Esophagus muscularis mucosa (tissue), 4 donors: ENCODE data around the gene MTOR. TPM values are rescaled to one million over a fixed set of nuclear protein-coding genes. Genes with fewer than 3 reads are reported as not detected.

Experiments
- DNase-seq: peaks from one replicate; pipeline ENCODE4 v3.0.0-alpha.2; 2017; ENCODE audit errors: extremely low spot score
- H3K27ac ChIP-seq, 4 donors: fragments of 200-600 bp; sonication (generic); replicated peaks in 1 of 4; 1 replicate in 3 of 4; 2 replicates in 1 of 4; pipeline ENCODE4 v1.5.1; 2016 to 2019; ENCODE audit warnings: mild to moderate bottlenecking in 1 of 4
- H3K27me3 ChIP-seq, 4 donors: fragments of 200-600 bp; sonication (generic); one replicate each; pipeline versions ENCODE4 v1.5.1 to v1.6.0; 2016 to 2019
- H3K36me3 ChIP-seq, 4 donors: fragments of 200-600 bp; sonication (generic); one replicate each; pipeline ENCODE4 v1.5.1; 2016 to 2019
- H3K4me1 ChIP-seq, 4 donors: fragments of 200-600 bp; sonication (generic); one replicate each; pipeline ENCODE4 v1.5.1; 2016 to 2019
- H3K4me3 ChIP-seq, 4 donors: fragments of 200-600 bp; sonication (generic); 1 replicate in 2 of 4; 2 replicates in 2 of 4; pipeline ENCODE4 v1.5.1; 2016 to 2019; ENCODE audit warnings: mild to moderate bottlenecking in 4 of 4, moderate library complexity in 1 of 4
- H3K9me3 ChIP-seq, 4 donors: fragments of 200-600 bp; sonication (generic); 1 replicate in 3 of 4; 2 replicates in 1 of 4; pipeline ENCODE4 v1.5.1; 2016 to 2019
- CTCF ChIP-seq, 3 experiments: fragments of 200-600 bp in 2 of 3; fragments of 450-650 bp in 1 of 3; sonication (generic) in 2 of 3; IDR thresholded peaks; one replicate each; pipeline ENCODE4 v1.5.1; 2017 to 2019; ENCODE audit warnings: antibody characterized with exemption in 3 of 3, mild to moderate bottlenecking in 2 of 3, moderate library complexity in 1 of 3
- EP300 ChIP-seq: sonication (generic); formaldehyde crosslinking; IDR thresholded peaks from one replicate; pipeline ENCODE4 v1.6.1; 2017; ENCODE audit warnings: antibody characterized with exemption
- POLR2A ChIP-seq: fragments of 450-650 bp; IDR thresholded peaks from one replicate; pipeline ENCODE4 v1.6.1; 2017; ENCODE audit warnings: antibody characterized with exemption, moderate library complexity, mild to moderate bottlenecking, low read depth
- POLR2AphosphoS5 ChIP-seq, 2 donors: sonication (generic); formaldehyde crosslinking; IDR thresholded peaks; one replicate each; pipeline ENCODE4 v1.6.1; 2017; ENCODE audit warnings: antibody characterized with exemption in 2 of 2
- WGBS: methylation state at CpG from one replicate; pipeline ENCODE4 v1.1.5; 2018; 5-methylcytosine and 5-hydroxymethylcytosine counted together
- intact Hi-C: fragments of 100-400 bp; cut with DNase I; formaldehyde crosslinking; loops from one replicate; pipeline ENCODE4 v1.15.1; 2023
- total RNA-seq, 4 donors: library from RNA; depleted of rRNA; stranded (reverse); fragments of >200 nt; gene quantifications; one replicate each; pipeline versions ENCODE4 v1.1.0 to v1.2.1, GENCODE V29; 2016

The MTOR gene
- total RNA-seq, 4 donors from 2014 or later = 33.6 to 51.1 (median 41.0) TPM

DNA sequence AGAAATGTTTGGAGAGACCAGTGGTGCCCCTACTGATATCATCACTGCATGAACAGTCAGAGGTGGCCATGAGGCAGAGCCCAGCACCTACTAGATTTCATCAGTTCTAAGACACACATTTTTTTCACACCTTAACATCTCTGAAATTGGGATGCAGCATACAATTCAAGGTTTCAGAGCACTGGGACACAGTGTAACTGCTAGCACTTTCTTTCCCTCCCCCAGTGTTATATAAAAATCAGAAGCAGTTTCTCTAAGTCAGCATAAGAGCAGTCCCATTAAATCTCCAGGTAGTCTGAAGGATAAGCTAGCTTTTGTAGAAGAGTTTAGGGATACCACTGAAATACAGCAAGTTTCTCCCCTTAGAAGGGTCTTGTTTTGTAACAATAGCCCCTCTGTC lies 83.2 kb downstream of the MTOR start:
- Histone ChIP-seq H3K27ac (no peak overlapping the region), H3K4me3 (no peak overlapping the region), H3K27me3 (no peaks in the 10 kb centered on the region), H3K36me3 (peaks cover 0 to 27% (median 17%) of the 10 kb centered on the region in 4 donors), H3K9me3 (no peaks in the 10 kb centered on the region), H3K4me1 (peaks cover 23 to 33% (median 28%) of the 10 kb centered on the region in 4 donors)
- no peak for DNase-seq
- TF ChIP-seq POLR2AphosphoS5 (IDR thresholded peaks at IDR 0.05) = no peak
- TF ChIP-seq CTCF (IDR thresholded peaks at IDR 0.05) = no peak
- TF ChIP-seq POLR2A = no peak
- no peak for TF ChIP-seq EP300
- intact Hi-C loops = no loop called here

DNA sequence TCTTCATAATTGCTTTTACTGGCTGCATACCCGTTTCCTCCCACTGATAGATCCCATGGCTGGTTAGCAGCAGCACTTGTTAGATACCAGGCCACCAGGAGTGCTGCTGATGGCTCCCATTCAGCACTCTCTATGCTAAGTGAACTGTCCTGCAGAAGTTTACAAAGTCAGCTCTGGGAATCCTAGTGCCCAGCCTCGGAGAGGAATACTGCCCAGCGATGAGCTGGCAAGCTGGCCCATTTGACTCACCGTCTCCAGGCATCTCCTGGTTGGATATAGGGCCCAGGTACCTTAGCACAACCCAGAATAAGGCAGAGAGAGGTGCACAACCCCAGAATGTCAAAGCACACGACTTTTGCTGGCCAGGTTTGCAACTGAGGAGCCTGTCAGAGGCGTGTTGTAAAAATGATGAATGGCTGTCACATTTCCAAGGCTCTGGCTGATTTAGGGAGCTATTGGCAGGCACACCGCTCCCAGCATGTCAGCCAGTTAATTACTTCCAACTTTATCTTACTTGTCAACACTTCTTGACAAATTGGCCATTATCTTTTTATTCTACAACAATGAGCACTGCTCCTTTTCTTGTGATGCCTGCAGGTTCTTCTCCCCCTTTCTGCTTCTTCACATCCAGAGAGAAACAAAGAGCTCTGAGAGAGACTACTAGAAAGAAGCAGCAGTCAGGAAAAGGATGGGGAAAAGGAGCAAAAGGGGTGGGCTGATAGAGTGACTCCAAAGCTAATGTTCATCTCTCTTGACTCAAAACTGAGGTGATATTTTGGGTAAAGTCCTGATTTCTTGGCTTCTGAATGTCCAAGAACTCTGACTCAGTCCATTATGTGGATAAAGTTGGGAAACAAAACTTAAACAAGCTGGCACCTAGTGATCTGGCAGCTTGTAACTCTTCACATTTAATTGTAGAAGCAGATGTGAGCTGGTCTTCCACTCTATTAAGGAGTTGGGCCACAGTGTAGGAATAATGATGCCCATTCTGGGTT lies 84.0 kb downstream of the MTOR start:
- DNase-seq = no peak
- Histone ChIP-seq H3K27me3 (no peaks in the 10 kb centered on the region), H3K9me3 (no peaks in the 10 kb centered on the region), H3K4me3 (no peak overlapping the region), H3K4me1 (peaks cover 23 to 34% (median 29%) of the 10 kb centered on the region in 4 donors), H3K36me3 (peaks cover 0 to 26% (median 15%) of the 10 kb centered on the region in 4 donors), H3K27ac (peak overlapping the region in 1 of 4 donors; percentile 19)
- intact Hi-C loops = no loop called here
- 57% methylated on average over 7 of the region's 7 CpGs for WGBS
- TF ChIP-seq POLR2A (no peak), CTCF (IDR thresholded peaks at IDR 0.05) (no peak), EP300 (no peak), POLR2AphosphoS5 (IDR thresholded peaks at IDR 0.05) (no peak)

GRCh38 chr1:11176081-11176706 lies 86.2 kb downstream of the MTOR start:
- Histone ChIP-seq H3K36me3 (peaks cover 0 to 17% (median 11%) of the 10 kb centered on the region in 4 donors), H3K4me1 (peaks cover 23 to 34% (median 29%) of the 10 kb centered on the region in 4 donors), H3K9me3 (no peaks in the 10 kb centered on the region), H3K27me3 (no peaks in the 10 kb centered on the region), H3K27ac (no peak overlapping the region), H3K4me3 (no peak overlapping the region)
- no peak for DNase-seq
- intact Hi-C loops = no loop called here
- TF ChIP-seq CTCF (IDR thresholded peaks at IDR 0.05) (no peak), EP300 (no peak), POLR2A (no peak), POLR2AphosphoS5 (IDR thresholded peaks at IDR 0.05) (no peak)
- WGBS = 97% methylated on average over 10 of the region's 11 CpGs

DNA sequence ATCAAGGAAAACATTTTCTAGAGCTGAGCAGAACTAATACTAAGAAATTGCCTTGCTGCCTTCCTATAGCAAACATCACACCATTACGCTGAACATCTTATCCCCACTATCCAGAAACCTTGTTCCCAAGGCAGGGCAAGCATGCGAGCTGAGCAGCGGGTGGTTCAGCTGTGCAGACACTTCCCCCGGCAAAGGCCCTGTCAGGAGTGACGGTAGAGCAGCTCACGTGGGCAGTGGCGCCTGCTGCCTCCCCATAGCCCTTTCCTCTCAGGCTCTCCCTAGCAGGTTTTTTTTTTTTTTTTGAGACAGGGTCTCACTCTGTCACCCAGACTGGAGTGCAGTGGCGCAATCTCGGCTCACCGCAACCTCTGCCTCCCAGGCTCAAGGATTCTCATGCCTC lies 86.9 kb downstream of the MTOR start:
- 98% methylated on average over 8 of the region's 10 CpGs for WGBS
- no peak for DNase-seq
- no peak overlapping the region for H3K27ac ChIP-seq
- peaks cover 0 to 10% (median 8%) of the 10 kb centered on the region in 4 donors for H3K36me3 ChIP-seq
- no peak for TF ChIP-seq POLR2AphosphoS5 (IDR thresholded peaks at IDR 0.05)
- TF ChIP-seq EP300 = no peak
- TF ChIP-seq POLR2A = no peak
- intact Hi-C loops = no loop called here
- no peaks in the 10 kb centered on the region for H3K27me3 ChIP-seq
- no peak overlapping the region for H3K4me3 ChIP-seq
- no peaks in the 10 kb centered on the region for H3K9me3 ChIP-seq
- peaks cover 23 to 34% (median 29%) of the 10 kb centered on the region in 4 donors for H3K4me1 ChIP-seq
